Endothelial cell of umbilical vein (primary cell): ENCODE data around the gene C16orf89. TPM values are rescaled to one million over a fixed set of nuclear protein-coding genes. Genes with fewer than 3 reads are reported as not detected.

Experiments
- BruUV-seq: library from RNA; stranded (reverse); fragments of 400-500 nt; replicated peaks from 2 replicates; lab custom pipeline; 2021; lab: Mats Ljungman, UMichigan
- CTCF ChIA-PET: fragments of 300-600, 350-600 bp; sonication (Branson Sonifier 250); formaldehyde crosslinking; loops from one replicate; lab custom pipeline; 2021; ENCODE audit warnings: antibody characterized with exemption, inconsistent platforms; lab: Charles Lee
- POLR2A ChIA-PET: fragments of 300-600, 350-600 bp; sonication (Branson Sonifier 250); formaldehyde crosslinking; loops from one replicate; lab custom pipeline; 2021; ENCODE audit warnings: antibody characterized with exemption, inconsistent platforms; lab: Charles Lee
- DNase-seq: peaks from one replicate; pipeline ENCODE4 v3.0.0-alpha.2; 2011; ENCODE audit warnings: low read depth, low spot score
- FAIRE-seq: peaks from 2 replicates; lab custom pipeline; 2011; peaks lifted over from hg19 to GRCh38; lab: Jason Lieb, UNC
- H2AFZ ChIP-seq: 2 replicates; pipeline ENCODE4 v1.6.0; 2012; ENCODE audit warnings: low read depth, low read length, control low read depth, inconsistent platforms
- H3K27ac ChIP-seq: 2 replicates; pipeline ENCODE4 v1.5.1; 2011; ENCODE audit warnings: low read depth, mild to moderate bottlenecking, control low read depth, low read length, moderate library complexity; ENCODE audit not compliant: insufficient read depth
- H3K27me3 ChIP-seq, 2 experiments: 2 replicates each; pipeline versions ENCODE4 v1.6.0 to v1.6.1; 2011; ENCODE audit warnings: low read length in 2 of 2, mixed read lengths in 1 of 2; ENCODE audit not compliant: control insufficient read depth in 2 of 2, insufficient read depth in 2 of 2
- H3K36me3 ChIP-seq, 2 experiments: 2 replicates in 1 of 2; 3 replicates in 1 of 2; pipeline ENCODE4 v1.5.1; 2011; ENCODE audit warnings: low read length in 2 of 2, mild to moderate bottlenecking in 1 of 2, moderate library complexity in 1 of 2; ENCODE audit not compliant: control insufficient read depth in 2 of 2, insufficient read depth in 2 of 2; ENCODE audit errors: extremely low read depth in 1 of 2
- H3K4me1 ChIP-seq: 3 replicates; pipeline ENCODE4 v1.5.1; 2011; ENCODE audit warnings: mild to moderate bottlenecking, low read length; ENCODE audit not compliant: control insufficient read depth, insufficient read depth; ENCODE audit errors: extremely low read depth
- H3K4me2 ChIP-seq: 2 replicates; pipeline ENCODE4 v1.6.1; 2011; ENCODE audit warnings: low read length, control low read depth, mixed read lengths; ENCODE audit not compliant: insufficient read depth
- H3K4me3 ChIP-seq, 3 experiments: fragments of 200-600 bp in 1 of 3; sonication (generic), shearing (Covaris generic) in 1 of 3; replicated peaks in 1 of 3; 2 replicates each; pipeline ENCODE4 v1.5.1; 2011 to 2016; ENCODE audit warnings: control low read depth in 3 of 3, low read length in 3 of 3, mild to moderate bottlenecking in 2 of 3, inconsistent platforms in 1 of 3, low read depth in 1 of 3, moderate library complexity in 1 of 3; ENCODE audit not compliant: insufficient read depth in 1 of 3
- H3K79me2 ChIP-seq: 2 replicates; pipeline ENCODE4 v1.6.0; 2012; ENCODE audit warnings: low read length, inconsistent platforms; ENCODE audit not compliant: control insufficient read depth, insufficient read depth
- H3K9ac ChIP-seq: replicated peaks from 2 replicates; pipeline ENCODE3; 2011; ENCODE audit warnings: low read length, control low read depth; ENCODE audit not compliant: insufficient read depth; ENCODE audit errors: extremely low read depth
- H3K9me1 ChIP-seq: replicated peaks from 3 replicates; pipeline ENCODE4 v1.6.0; 2011; ENCODE audit warnings: mild to moderate bottlenecking, low read length; ENCODE audit not compliant: control insufficient read depth, insufficient read depth; ENCODE audit errors: extremely low read depth
- H3K9me3 ChIP-seq: replicated peaks from 2 replicates; pipeline ENCODE4 v1.5.1; 2012; ENCODE audit warnings: low read length, inconsistent platforms; ENCODE audit not compliant: control insufficient read depth, insufficient read depth
- H4K20me1 ChIP-seq: replicated peaks from 2 replicates; pipeline ENCODE3; 2011; ENCODE audit warnings: mild to moderate bottlenecking, low read length; ENCODE audit not compliant: control insufficient read depth, insufficient read depth; ENCODE audit errors: extremely low read depth
- CTCF ChIP-seq, 2 donors: IDR thresholded peaks; 1 replicate in 1 of 2; 2 replicates in 1 of 2; pipeline ENCODE4 v1.5.1; 2011; ENCODE audit warnings: low read length in 2 of 2, mild to moderate bottlenecking in 2 of 2, moderate library complexity in 2 of 2, control low read depth in 1 of 2, inconsistent platforms in 1 of 2, low read depth in 1 of 2; ENCODE audit not compliant: insufficient read depth in 1 of 2; ENCODE audit errors: extremely low read depth in 1 of 2
- EZH2 ChIP-seq: IDR thresholded peaks from 2 replicates; pipeline ENCODE4 v1.6.1; 2012; ENCODE audit warnings: borderline replicate concordance, low read depth, mild to moderate bottlenecking, moderate library complexity, low read length, inconsistent platforms; ENCODE audit not compliant: severe bottlenecking
- FOS ChIP-seq: IDR thresholded peaks from 2 replicates; pipeline ENCODE4 v1.6.1; 2011; ENCODE audit warnings: mild to moderate bottlenecking, low read length, moderate library complexity, borderline replicate concordance; ENCODE audit not compliant: insufficient read depth
- GATA2 ChIP-seq: IDR thresholded peaks from 2 replicates; pipeline ENCODE4 v1.7.0; 2011; ENCODE audit warnings: low read depth, mild to moderate bottlenecking, moderate library complexity, mixed read lengths, low read length; ENCODE audit not compliant: insufficient read length, insufficient read depth
- JUN ChIP-seq: IDR thresholded peaks from 2 replicates; pipeline ENCODE4 v1.6.1; 2011; ENCODE audit warnings: borderline replicate concordance, low read depth; ENCODE audit not compliant: insufficient read length, insufficient read depth
- MAX ChIP-seq: IDR thresholded peaks from 2 replicates; pipeline ENCODE4 v1.6.1; 2011; ENCODE audit not compliant: insufficient read depth, insufficient read length
- MYC ChIP-seq: IDR thresholded peaks from one replicate; pipeline ENCODE4 v1.6.1; 2011; ENCODE audit warnings: mild to moderate bottlenecking, low read depth, low read length
- POLR2A ChIP-seq: IDR thresholded peaks from 2 replicates; pipeline ENCODE4 v1.6.1; 2012; ENCODE audit warnings: low read depth, mild to moderate bottlenecking, control low read depth, low read length
- POLR2AphosphoS5 ChIP-seq: IDR thresholded peaks from 2 replicates; pipeline ENCODE4 v1.6.1; 2012; ENCODE audit warnings: low read depth, mild to moderate bottlenecking, control low read depth, low read length, moderate library complexity; ENCODE audit not compliant: insufficient read depth
- dilution Hi-C: fragments of 300-500 bp; cut with MboI; formaldehyde crosslinking; loops from one replicate; pipeline ENCODE4 v1.15.0; 2019; ENCODE audit warnings: low sequenced_read_pairs; ENCODE audit not compliant: extremely low pct_ligation_motif_present
- intact Hi-C: fragments of 100-400 bp; cut with micrococcal nuclease; formaldehyde crosslinking; loops from one replicate; pipeline ENCODE4 v1.10.0; 2022
- polyA plus RNA-seq, 4 experiments: library from polyadenylated mRNA; depleted of rRNA in 3 of 4; stranded (reverse) in 3 of 4; unstranded in 1 of 4; fragments of >200 nt; gene quantifications; 2 replicates each; pipeline versions ENCODE4 v1.2.1 to v1.2.3, GENCODE V29; 2011 to 2012; ENCODE audit warnings: missing spikeins in 1 of 4
- total RNA-seq: library from RNA; stranded (reverse); gene quantifications from 2 replicates; pipeline ENCODE4 v1.2.3, GENCODE V29; 2021

The C16orf89 gene
- total and polyA plus RNA-seq, 2 donors (not counting 3 experiments of a cell fraction or from before 2014, with no cell fraction given) = not detected

GRCh38 chr16:5019775-5020174 lies 46.0 kb downstream of the C16orf89 start:
- FAIRE-seq = no peak
- Histone ChIP-seq H3K27me3 (no peaks in the 10 kb centered on the region), H3K9me3 (no peaks in the 10 kb centered on the region), H2AFZ (no peak overlapping the region), H3K4me3 (no peak overlapping the region), H3K36me3 (no peaks in the 10 kb centered on the region), H3K4me1 (no peaks in the 10 kb centered on the region), H3K79me2 (no peaks in the 10 kb centered on the region), H3K9me1 (no peaks in the 10 kb centered on the region), H3K4me2 (no peak overlapping the region), H3K27ac (no peak overlapping the region), H4K20me1 (no peaks in the 10 kb centered on the region), H3K9ac (no peak overlapping the region)
- TF ChIP-seq CTCF (IDR thresholded peaks at IDR 0.05; ENCODE audit: extremely low read depth in 1 of 2, insufficient read depth in 1 of 2, low read depth in 1 of 2, low read length in 2 of 2) (no peak), POLR2AphosphoS5 (no peak), MYC (no peak), JUN (no peak), FOS (no peak), POLR2A (no peak), MAX (no peak), EZH2 (no peak), GATA2 (no peak)
- dilution Hi-C loops = no loop called here
- ChIA-PET CTCF (no interaction called here), POLR2A (interaction anchor here (0.6 kb wide), 1 partner anchor 15 kb away, joined by 5 read pairs; no protein-coding TSS in a partner anchor)
- no TSS peak for BruUV-seq
- intact Hi-C loops = no loop called here
- no peak for DNase-seq
